GM23338 (cell line): ENCODE measurements around the gene UNC13D. TPM values are rescaled to one million over a fixed set of nuclear protein-coding genes. Genes with fewer than 3 reads are reported as not detected.

Experiments
- ATAC-seq: fragments of 200-7000 bp; cut with Tn5 transposase; 3 replicates; pipeline ENCODE4 v1.9.1; 2020
- DNase-seq: peaks from one replicate; pipeline ENCODE4 v3.0.0-alpha.2; 2015; ENCODE audit warnings: low spot score
- H2AFZ ChIP-seq: fragments of 200-600 bp; sonication (generic); 2 replicates; pipeline ENCODE4 v1.8.0; 2016; ENCODE audit warnings: antibody characterized with exemption, mild to moderate bottlenecking, moderate library complexity
- H3F3A ChIP-seq: fragments of 200-600 bp; sonication (generic); replicated peaks from 2 replicates; pipeline ENCODE4 v1.8.0; 2017; ENCODE audit warnings: antibody characterized with exemption, mixed run types, low read depth
- H3K27ac ChIP-seq: fragments of 200-600 bp; sonication (generic); 2 replicates; pipeline ENCODE4 v1.6.1; 2016; ENCODE audit warnings: low read depth
- H3K27me3 ChIP-seq: fragments of 200-600 bp; sonication (generic); 2 replicates; pipeline ENCODE4 v1.8.0; 2016; ENCODE audit warnings: mild to moderate bottlenecking, mixed run types, moderate library complexity; ENCODE audit not compliant: insufficient read depth
- H3K36me3 ChIP-seq: fragments of 200-600 bp; sonication (generic); 2 replicates; pipeline ENCODE4 v1.8.0; 2016; ENCODE audit warnings: mild to moderate bottlenecking; ENCODE audit not compliant: insufficient read depth
- H3K4me1 ChIP-seq: fragments of 200-600 bp; sonication (generic); 2 replicates; pipeline ENCODE4 v1.8.0; 2016; ENCODE audit warnings: mild to moderate bottlenecking, moderate library complexity; ENCODE audit not compliant: insufficient read depth
- H3K4me2 ChIP-seq: fragments of 200-600 bp; sonication (generic); 2 replicates; pipeline ENCODE4 v1.7.1; 2017; ENCODE audit warnings: mixed run types
- H3K4me3 ChIP-seq: fragments of 200-600 bp; sonication (generic); 2 replicates; pipeline ENCODE4 v1.6.1; 2016; ENCODE audit warnings: mixed run types
- H3K79me2 ChIP-seq: fragments of 200-600 bp; sonication (generic); replicated peaks from 2 replicates; pipeline ENCODE4 v1.8.0; 2017; ENCODE audit warnings: mild to moderate bottlenecking; ENCODE audit not compliant: insufficient read depth
- H3K9me2 ChIP-seq: fragments of 200-600 bp; sonication (generic); 2 replicates; pipeline ENCODE4 v1.8.0; 2017; ENCODE audit not compliant: insufficient read depth
- H4K20me1 ChIP-seq: fragments of 200-600 bp; sonication (generic); replicated peaks from 2 replicates; pipeline ENCODE4 v1.8.0; 2017; ENCODE audit warnings: mild to moderate bottlenecking; ENCODE audit not compliant: insufficient read depth
- H3K27ac Mint-ChIP-seq: 2 replicates; pipeline ENCODE4 v1.8.0; 2020; ENCODE audit warnings: inconsistent platforms, mild to moderate bottlenecking, moderate library complexity, mixed read lengths
- H3K27me3 Mint-ChIP-seq: 3 replicates; pipeline ENCODE4 v1.8.0; 2022; ENCODE audit warnings: low read depth, mild to moderate bottlenecking, moderate library complexity, mixed read lengths, inconsistent platforms; ENCODE audit not compliant: insufficient read depth, poor library complexity
- H3K36me3 Mint-ChIP-seq: 3 replicates; pipeline ENCODE4 v1.8.0; 2021; ENCODE audit warnings: low read depth, mild to moderate bottlenecking, inconsistent platforms, moderate library complexity, mixed read lengths
- H3K4me1 Mint-ChIP-seq: 3 replicates; pipeline ENCODE4 v1.8.0; 2020; ENCODE audit warnings: mild to moderate bottlenecking, inconsistent platforms, mixed read lengths
- H3K4me3 Mint-ChIP-seq: 3 replicates; pipeline ENCODE4 v1.8.0; 2021; ENCODE audit warnings: moderate library complexity, mild to moderate bottlenecking, inconsistent platforms, mixed read lengths
- H3K9me3 Mint-ChIP-seq: 3 replicates; pipeline ENCODE4 v1.8.0; 2020; ENCODE audit warnings: moderate library complexity, mild to moderate bottlenecking, inconsistent platforms, mixed read lengths
- CREB1 ChIP-seq: fragments of 250-450 bp; sonication (Bioruptor Pico); IDR thresholded peaks from 2 replicates; pipeline ENCODE4 v1.5.0; 2020; ENCODE audit warnings: low read depth, mild to moderate bottlenecking, moderate library complexity
- EZH2 ChIP-seq: fragments of 200-600 bp; sonication (generic); IDR thresholded peaks from one replicate; pipeline ENCODE4 v1.8.0; 2017; ENCODE audit warnings: antibody characterized with exemption, mild to moderate bottlenecking, low read depth; ENCODE audit not compliant: unreplicated experiment
- EZH2phosphoT487 ChIP-seq: fragments of 200-600 bp; sonication (generic); IDR thresholded peaks from one replicate; pipeline ENCODE4 v1.8.1; 2018; ENCODE audit warnings: antibody characterized with exemption; ENCODE audit not compliant: unreplicated experiment
- JUNB ChIP-seq: IDR thresholded peaks from one replicate; pipeline ENCODE4 v1.6.1; 2016; ENCODE audit warnings: antibody characterized with exemption; ENCODE audit not compliant: unreplicated experiment
- NANOG ChIP-seq: IDR thresholded peaks from 2 replicates; pipeline ENCODE4 v1.6.1; 2016; ENCODE audit warnings: antibody characterized with exemption, borderline replicate concordance
- POLR2AphosphoS5 ChIP-seq: IDR thresholded peaks from 2 replicates; pipeline ENCODE4 v1.6.1; 2016; ENCODE audit warnings: antibody characterized with exemption, low read depth
- REST ChIP-seq: IDR thresholded peaks from one replicate; pipeline ENCODE4 v1.6.1; 2018; ENCODE audit warnings: antibody characterized with exemption; ENCODE audit not compliant: unreplicated experiment
- STAT1 ChIP-seq: IDR thresholded peaks from one replicate; pipeline ENCODE4 v1.6.1; 2016; ENCODE audit warnings: antibody characterized with exemption; ENCODE audit not compliant: unreplicated experiment
- ZNF114 ChIP-seq: fragments of 250-450 bp; sonication (Bioruptor Pico); IDR thresholded peaks from 2 replicates; pipeline ENCODE4 v1.5.0; 2020; ENCODE audit warnings: mild to moderate bottlenecking, moderate library complexity
- ZNF331 ChIP-seq: fragments of 250-450 bp; sonication (Bioruptor Pico); IDR thresholded peaks from 2 replicates; pipeline ENCODE4 v1.5.0; 2020; ENCODE audit warnings: low read depth, mild to moderate bottlenecking, moderate library complexity
- ZNF462 ChIP-seq: fragments of 250-450 bp; sonication (Bioruptor Pico); IDR thresholded peaks from 2 replicates; pipeline ENCODE4 v1.5.0; 2020; ENCODE audit warnings: mild to moderate bottlenecking, moderate library complexity
- polyA plus RNA-seq: library from polyadenylated mRNA; unstranded; fragments of >200 nt; fragmentation: Nextera tagmentation; extraction: Ambion mirVana; gene quantifications from 2 replicates; pipeline ENCODE4 v1.2.1, GENCODE V29; 2016
- total RNA-seq: library from RNA; depleted of rRNA; stranded (reverse); fragments of >200 nt; shearing (Covaris generic); gene quantifications from 2 replicates; pipeline ENCODE4 v1.2.3, GENCODE V29; 2014

UNC13D gene
- total and polyA plus RNA-seq, 2 experiments from 2014 or later = 5.9 to 10.8 TPM

- H3K9me3 Mint-ChIP-seq = no peaks in the 10 kb centered on the region
- ATAC-seq (no peak), DNase-seq (no peak)
- H4K20me1 ChIP-seq = 0 out of 2 replicates have a peak, but pooled peaks cover 3% of the 10 kb centered on the region
- peaks cover 12% of the 10 kb centered on the region for H3K27me3 Mint-ChIP-seq
- H3K4me3 Mint-ChIP-seq = no peak overlapping the region
- H3K79me2 ChIP-seq = 0 out of 2 replicates have a peak, but pooled peaks cover 3% of the 10 kb centered on the region
- no peak overlapping the region for H2AFZ ChIP-seq
- H3F3A ChIP-seq = peaks cover 17% of the 10 kb centered on the region; the same call in 1 of the 2 replicates
- peak overlapping the region; percentile 90; the same call in 1 of the 2 replicates for H3K27ac Mint-ChIP-seq
- no peak overlapping the region; the same call in 1 of the 2 replicates for H3K27ac ChIP-seq
- H3K36me3 Mint-ChIP-seq = peaks cover 57% of the 10 kb centered on the region
- H3K27me3 ChIP-seq = no peaks in the 10 kb centered on the region
- H3K9me2 ChIP-seq = no peaks in the 10 kb centered on the region
- peaks cover 10% of the 10 kb centered on the region for H3K4me1 ChIP-seq
- peaks cover 14% of the 10 kb centered on the region for H3K4me1 Mint-ChIP-seq
- H3K4me2 ChIP-seq = no peak overlapping the region
- peaks cover 15% of the 10 kb centered on the region; the same call in 1 of the 2 replicates for H3K36me3 ChIP-seq
- H3K4me3 ChIP-seq = no peak overlapping the region
- no peak for TF ChIP-seq ZNF462 (CRISPR knock-in tag)
- TF ChIP-seq JUNB = no peak
- no peak for TF ChIP-seq REST
- TF ChIP-seq ZNF331 = no peak
- TF ChIP-seq ZNF114 (CRISPR knock-in tag) = no peak
- TF ChIP-seq POLR2AphosphoS5 = no peak
- TF ChIP-seq EZH2phosphoT487 = no peak
- no peak for TF ChIP-seq CREB1 (CRISPR knock-in tag)
- TF ChIP-seq NANOG = no peak
- TF ChIP-seq STAT1 = no peak
- TF ChIP-seq EZH2 = no peak
Observed at GRCh38 chr17:75847614-75848522, 3.7 kb upstream of the UNC13D start.
